ENCODE results near the gene ANK3. TPM values are rescaled to one million over a fixed set of nuclear protein-coding genes. Genes with fewer than 3 reads are reported as not detected.

ANK3 gene
- total RNA-seq, 2 experiments from 2014 or later: 15.0 to 19.1 TPM

DNA sequence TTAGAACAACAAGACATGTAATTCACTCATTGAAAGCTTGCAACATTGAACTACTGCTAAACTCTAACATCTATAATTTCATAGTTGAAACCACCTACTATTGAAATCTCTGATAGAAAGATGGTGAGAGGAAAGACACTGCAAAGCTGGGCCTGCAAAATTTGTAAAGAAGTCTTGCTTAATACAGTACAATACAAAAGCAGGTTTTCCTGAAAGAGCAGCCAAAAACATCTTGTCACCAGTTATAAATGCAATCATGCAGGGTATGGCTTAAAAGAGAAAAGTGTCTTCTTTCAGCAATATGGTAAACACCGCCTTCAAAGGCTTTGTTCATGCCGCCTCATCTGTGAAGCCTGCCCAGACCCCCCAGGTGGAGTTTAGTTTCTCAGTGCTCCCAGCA is 109.2 kb downstream of the ANK3 start:
- H3K4me3 Mint-ChIP-seq: no peak overlapping the region
- H3K27ac Mint-ChIP-seq: no peak overlapping the region
- H3K36me3 Mint-ChIP-seq (ENCODE audit: low read depth): peaks cover 5% of the 10 kb centered on the region
- ChIA-PET POLR2A (no interaction called here), CTCF (no interaction called here)
- H3K4me1 Mint-ChIP-seq: peaks cover 9% of the 10 kb centered on the region
- DNase-seq: no peak
- H3K27me3 Mint-ChIP-seq: no peaks in the 10 kb centered on the region
- no peaks in the 10 kb centered on the region for H3K9me3 Mint-ChIP-seq

DNA sequence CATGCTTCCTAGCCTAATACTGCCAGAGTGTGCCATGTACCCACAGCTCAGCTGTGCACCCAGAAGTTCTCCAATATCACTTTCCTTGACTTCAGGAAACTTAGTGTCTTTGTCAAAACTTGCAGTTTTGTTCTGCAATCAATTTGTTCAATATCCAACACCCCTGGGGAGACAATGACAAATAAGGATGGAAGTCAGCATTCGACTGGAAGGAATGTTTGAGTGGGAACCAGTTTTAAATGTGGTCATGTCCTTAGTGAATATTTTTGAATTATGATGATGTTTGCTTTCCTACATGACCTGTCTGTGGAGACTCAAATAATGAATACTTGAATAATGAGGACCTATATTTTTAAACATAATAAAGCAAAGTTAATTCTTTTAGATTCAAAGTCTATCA is 112.0 kb downstream of the ANK3 start:
- peaks cover 2% of the 10 kb centered on the region for H3K9me3 Mint-ChIP-seq
- POLR2A ChIA-PET: no interaction called here
- CTCF ChIA-PET: no interaction called here
- H3K36me3 Mint-ChIP-seq (ENCODE audit: low read depth): peaks cover 14% of the 10 kb centered on the region
- DNase-seq: no peak
- no peak overlapping the region for H3K27ac Mint-ChIP-seq
- no peak overlapping the region for H3K4me3 Mint-ChIP-seq
- no peaks in the 10 kb centered on the region for H3K27me3 Mint-ChIP-seq
- H3K4me1 Mint-ChIP-seq: peaks cover under 1% of the 10 kb centered on the region

DNA sequence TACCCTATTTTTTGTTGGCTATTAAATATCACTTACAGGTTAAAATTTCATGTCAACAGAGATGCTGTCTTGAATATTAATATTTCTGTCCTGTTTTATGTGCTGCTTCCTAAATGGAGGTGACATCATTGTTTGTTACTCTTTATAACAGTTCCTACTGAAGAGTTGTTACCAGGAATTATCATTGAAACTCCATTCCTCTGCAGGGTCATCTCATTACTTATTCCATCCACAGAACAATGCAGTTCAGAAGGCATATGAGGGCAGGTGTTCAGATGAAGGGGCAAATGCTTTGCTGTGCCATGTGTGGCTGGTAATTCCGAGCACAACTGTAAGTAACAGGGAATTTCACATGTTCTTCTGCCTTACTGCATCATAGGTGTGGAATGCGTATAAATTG is 113.4 kb downstream of the ANK3 start:
- no peak overlapping the region for H3K4me3 Mint-ChIP-seq
- H3K9me3 Mint-ChIP-seq: peaks cover 2% of the 10 kb centered on the region
- CTCF ChIA-PET: no interaction called here

DNA sequence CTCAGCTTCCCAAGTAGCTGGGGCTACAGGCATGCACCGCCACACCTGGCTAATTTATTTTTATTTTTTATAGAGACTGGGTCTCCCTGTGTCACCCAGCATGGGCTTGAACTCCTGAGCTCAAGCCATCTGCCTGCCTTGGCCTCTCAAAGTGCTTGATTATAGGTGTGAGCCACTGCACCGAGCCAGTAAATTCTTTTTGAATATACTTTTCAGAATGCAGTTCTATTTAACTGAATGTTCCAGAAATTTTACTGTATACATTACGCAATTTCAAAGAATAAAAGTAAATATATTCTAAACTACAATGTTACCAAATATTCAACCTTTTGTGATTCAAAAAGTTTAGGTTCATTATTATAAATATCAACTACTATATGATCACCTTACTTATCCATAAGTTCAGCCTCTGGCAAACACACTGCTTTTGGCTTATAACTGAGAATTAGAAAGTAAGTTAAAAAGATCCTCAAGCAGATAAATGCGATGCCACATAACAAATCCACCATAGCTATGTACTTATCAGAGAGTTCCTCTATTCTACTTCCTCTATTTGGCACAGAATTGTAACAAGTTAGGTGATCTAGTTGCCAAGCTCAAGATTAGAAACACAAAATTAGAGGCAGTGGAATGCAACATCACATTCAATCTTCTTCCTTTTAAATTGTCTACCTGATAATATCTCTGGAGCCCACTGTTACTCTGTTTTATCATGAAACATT is 118.2 kb downstream of the ANK3 start:
- peaks cover 9% of the 10 kb centered on the region for H3K36me3 Mint-ChIP-seq (ENCODE audit: low read depth)
- H3K4me3 Mint-ChIP-seq: no peak overlapping the region
- ChIA-PET POLR2A (no interaction called here), CTCF (interaction anchor here (0.7 kb wide), 1 partner anchor 24 kb away, joined by 3 read pairs; no protein-coding TSS in a partner anchor)
- peaks cover 2% of the 10 kb centered on the region for H3K9me3 Mint-ChIP-seq
- H3K27me3 Mint-ChIP-seq: no peaks in the 10 kb centered on the region
- no peaks in the 10 kb centered on the region for H3K4me1 Mint-ChIP-seq
- H3K27ac Mint-ChIP-seq: no peak overlapping the region
- DNase-seq: no peak

More for the DNA sequence above, 113.4 kb downstream of the ANK3 start:
- Mint-ChIP-seq H3K27me3 (no peaks in the 10 kb centered on the region), H3K4me1 (no peaks in the 10 kb centered on the region), H3K27ac (no peak overlapping the region), H3K36me3 (ENCODE audit: low read depth) (peaks cover 14% of the 10 kb centered on the region)
- POLR2A ChIA-PET: no interaction called here
- DNase-seq: no peak

DNA sequence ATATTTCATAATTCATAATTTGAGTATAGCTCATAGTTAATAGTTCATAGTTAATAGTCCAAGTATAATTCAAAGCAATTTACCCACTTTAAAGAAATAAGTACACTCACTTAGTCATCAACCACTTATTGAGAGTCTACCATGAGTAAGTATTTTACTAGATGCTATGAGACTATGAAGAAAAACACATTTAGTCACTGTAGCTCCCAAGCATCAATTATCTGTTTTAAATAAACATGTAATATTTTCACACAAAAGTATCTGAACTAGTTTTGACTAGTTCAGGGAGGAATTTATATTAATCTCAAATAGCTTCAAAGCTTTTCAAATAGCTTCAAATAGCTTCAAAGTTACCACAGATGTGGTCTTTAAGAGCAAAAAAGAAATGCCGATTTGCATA is 119.2 kb downstream of the ANK3 start:
- H3K27ac Mint-ChIP-seq: no peak overlapping the region
- POLR2A ChIA-PET: no interaction called here
- no peaks in the 10 kb centered on the region for H3K4me1 Mint-ChIP-seq

DNA sequence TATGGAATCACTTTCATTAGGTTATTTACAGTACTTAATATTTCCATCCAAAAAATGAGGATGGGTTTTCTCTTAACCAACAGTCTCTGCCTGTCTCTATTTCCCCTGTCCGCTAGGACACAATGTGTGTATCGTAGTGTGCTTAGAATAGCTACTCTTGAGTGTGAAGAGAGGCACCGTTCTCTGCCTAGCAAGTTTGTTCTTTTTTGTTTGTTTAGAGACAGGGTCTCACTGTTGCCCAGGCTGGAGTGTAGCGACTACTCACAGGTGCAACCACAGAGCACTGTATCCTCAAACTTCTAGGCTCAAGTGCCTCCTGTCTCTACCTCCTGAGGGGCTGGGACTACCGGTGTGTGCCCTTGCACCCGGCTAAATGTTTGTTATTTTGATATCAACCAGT is 121.9 kb downstream of the ANK3 start:
- ChIA-PET CTCF (no interaction called here), POLR2A (no interaction called here)
- Mint-ChIP-seq H3K4me3 (no peak overlapping the region), H3K4me1 (no peaks in the 10 kb centered on the region), H3K36me3 (ENCODE audit: low read depth) (peaks cover 5% of the 10 kb centered on the region), H3K27me3 (no peaks in the 10 kb centered on the region), H3K9me3 (no peaks in the 10 kb centered on the region), H3K27ac (no peak overlapping the region)
- no peak for DNase-seq

More for the DNA sequence above, 119.2 kb downstream of the ANK3 start:
- peaks cover 2% of the 10 kb centered on the region for H3K9me3 Mint-ChIP-seq
- no peak for DNase-seq
- no peaks in the 10 kb centered on the region for H3K27me3 Mint-ChIP-seq
- H3K36me3 Mint-ChIP-seq (ENCODE audit: low read depth): peaks cover 9% of the 10 kb centered on the region
- CTCF ChIA-PET: no interaction called here
- H3K4me3 Mint-ChIP-seq: no peak overlapping the region

DNA sequence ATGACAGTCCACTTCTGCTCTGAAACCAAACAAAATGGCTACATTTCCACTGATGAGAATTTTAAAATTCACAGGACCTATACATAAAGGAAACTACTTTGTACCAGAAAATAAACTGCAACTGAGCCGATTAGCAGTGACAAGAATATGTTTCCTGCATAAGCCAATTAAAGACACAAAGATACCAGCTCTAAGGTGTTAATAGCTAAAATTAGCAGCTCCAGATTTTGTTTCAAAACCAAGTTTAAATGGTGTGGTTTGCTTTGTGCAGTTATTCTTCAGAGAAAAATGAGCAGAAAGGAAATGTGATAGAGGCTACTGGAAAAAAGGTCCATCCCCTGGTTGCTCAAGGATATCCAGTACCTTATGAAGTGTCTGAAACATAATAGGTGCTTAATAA is 123.2 kb downstream of the ANK3 start:
- H3K9me3 Mint-ChIP-seq: no peaks in the 10 kb centered on the region
- POLR2A ChIA-PET: no interaction called here
- no peaks in the 10 kb centered on the region for H3K27me3 Mint-ChIP-seq
- H3K4me3 Mint-ChIP-seq: no peak overlapping the region
- H3K27ac Mint-ChIP-seq: no peak overlapping the region
- CTCF ChIA-PET: no interaction called here
- H3K4me1 Mint-ChIP-seq: no peaks in the 10 kb centered on the region
- no peak for DNase-seq
- peaks cover 5% of the 10 kb centered on the region for H3K36me3 Mint-ChIP-seq (ENCODE audit: low read depth)

DNA sequence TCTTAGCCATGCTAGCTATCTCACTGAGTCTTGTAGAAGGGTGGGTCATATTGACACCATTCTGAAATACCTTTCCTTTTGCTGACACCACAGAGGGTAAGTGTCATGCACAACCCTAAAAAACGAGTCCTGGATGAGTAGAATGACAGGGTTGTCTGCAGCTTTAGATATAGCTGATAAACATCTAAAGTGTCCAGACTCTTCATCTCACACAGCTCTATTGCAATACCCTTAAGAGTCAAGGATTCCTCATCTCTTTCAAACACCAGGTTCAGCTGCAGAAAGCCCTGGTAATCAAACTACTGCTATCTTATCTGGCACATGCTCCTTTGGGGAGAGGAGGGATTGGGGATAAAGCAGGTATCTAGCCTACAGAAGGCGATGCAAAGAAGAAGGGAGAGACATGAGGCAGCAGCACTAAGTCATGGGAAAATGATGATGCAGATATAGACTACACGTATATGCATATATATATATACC is 127.0 kb downstream of the ANK3 start:
- Mint-ChIP-seq H3K27me3 (no peaks in the 10 kb centered on the region), H3K9me3 (no peaks in the 10 kb centered on the region), H3K36me3 (ENCODE audit: low read depth) (peaks cover 11% of the 10 kb centered on the region), H3K4me1 (peaks cover 10% of the 10 kb centered on the region), H3K27ac (no peak overlapping the region), H3K4me3 (no peak overlapping the region)
- POLR2A ChIA-PET: no interaction called here
- CTCF ChIA-PET: no interaction called here
- DNase-seq: no peak

DNA sequence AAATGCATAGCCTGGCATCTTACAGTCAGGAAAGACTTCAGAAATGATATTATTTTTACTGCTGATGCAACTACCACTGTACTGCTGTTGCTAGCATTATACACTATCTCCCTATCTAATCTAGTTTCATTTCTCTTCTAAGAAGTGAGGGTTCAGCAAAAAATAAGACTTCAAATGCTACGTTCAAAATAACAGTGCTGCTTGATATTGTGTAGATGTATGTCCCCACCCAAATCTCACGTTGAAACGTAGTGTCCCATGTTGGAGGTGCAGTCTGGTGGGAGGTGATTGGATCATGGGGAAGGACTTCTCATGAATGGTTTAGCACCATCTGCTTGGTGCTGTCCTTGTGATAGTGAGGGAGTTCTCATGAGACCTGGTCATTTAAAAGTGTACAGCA is 129.4 kb downstream of the ANK3 start:
- Mint-ChIP-seq H3K36me3 (ENCODE audit: low read depth) (peaks cover 11% of the 10 kb centered on the region), H3K4me3 (no peak overlapping the region), H3K27ac (no peak overlapping the region), H3K27me3 (no peaks in the 10 kb centered on the region), H3K4me1 (peaks cover 10% of the 10 kb centered on the region), H3K9me3 (no peaks in the 10 kb centered on the region)
- DNase-seq: no peak
- ChIA-PET POLR2A (no interaction called here), CTCF (interaction anchor here (1.2 kb wide), 1 partner anchor 21 kb away, joined by 3 read pairs; no protein-coding TSS in a partner anchor)

DNA sequence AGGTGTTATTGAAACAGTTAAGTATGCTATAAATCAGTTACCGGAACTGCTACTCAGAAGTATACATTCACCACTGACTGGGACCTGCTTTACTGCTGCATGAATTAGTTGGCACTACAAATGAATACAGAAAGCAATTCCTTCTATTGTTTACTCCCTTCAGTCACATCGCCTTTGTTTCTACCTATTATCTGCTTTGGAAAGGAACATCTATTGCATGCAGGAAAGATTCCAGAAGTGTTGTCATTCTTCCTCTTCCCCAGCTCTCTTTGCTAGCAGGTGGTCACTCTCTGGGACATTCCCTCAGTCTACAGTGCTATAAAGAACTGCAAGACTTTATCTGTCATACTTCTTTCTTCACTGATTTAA is 131.3 kb downstream of the ANK3 start:
- Mint-ChIP-seq H3K4me1 (peaks cover 10% of the 10 kb centered on the region), H3K27me3 (no peaks in the 10 kb centered on the region), H3K36me3 (ENCODE audit: low read depth) (peaks cover 8% of the 10 kb centered on the region), H3K27ac (no peak overlapping the region), H3K4me3 (no peak overlapping the region), H3K9me3 (no peaks in the 10 kb centered on the region)
- ChIA-PET POLR2A (no interaction called here), CTCF (no interaction called here)
- DNase-seq: no peak

DNA sequence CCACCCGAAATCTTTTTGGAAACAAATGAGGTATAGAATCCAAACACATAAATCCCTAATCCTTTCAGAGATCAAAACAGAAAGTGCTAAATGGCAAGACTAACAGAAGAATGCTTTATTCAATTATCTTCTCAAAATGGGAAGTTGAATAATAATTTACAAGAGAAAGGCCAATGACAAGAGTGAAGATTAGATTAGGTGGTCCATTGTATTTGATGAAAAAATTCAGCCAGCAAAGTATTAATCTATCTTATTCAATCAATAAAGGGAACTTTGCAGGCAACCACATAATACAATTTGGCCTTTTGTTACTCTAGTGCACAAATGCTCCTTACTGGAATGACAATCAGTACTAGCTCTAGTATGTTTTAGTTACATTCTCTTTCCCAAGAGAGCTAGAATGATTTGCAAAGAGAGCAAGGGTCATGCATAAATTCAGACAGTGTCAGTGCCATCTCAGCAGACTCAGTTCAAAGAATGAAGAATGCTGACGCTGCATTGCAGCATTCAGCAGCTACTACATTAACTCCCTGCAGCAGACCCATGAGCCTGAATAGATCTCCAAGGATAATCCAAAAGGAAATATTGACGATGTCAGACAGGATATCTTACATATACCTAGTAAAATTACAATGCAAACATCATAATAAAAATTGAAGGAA is 131.8 kb downstream of the ANK3 start:
- Mint-ChIP-seq H3K27me3 (no peaks in the 10 kb centered on the region), H3K36me3 (ENCODE audit: low read depth) (peaks cover 6% of the 10 kb centered on the region), H3K27ac (no peak overlapping the region), H3K4me3 (no peak overlapping the region), H3K4me1 (peaks cover 10% of the 10 kb centered on the region), H3K9me3 (no peaks in the 10 kb centered on the region)
- no peak for DNase-seq
- ChIA-PET CTCF (no interaction called here), POLR2A (no interaction called here)

DNA sequence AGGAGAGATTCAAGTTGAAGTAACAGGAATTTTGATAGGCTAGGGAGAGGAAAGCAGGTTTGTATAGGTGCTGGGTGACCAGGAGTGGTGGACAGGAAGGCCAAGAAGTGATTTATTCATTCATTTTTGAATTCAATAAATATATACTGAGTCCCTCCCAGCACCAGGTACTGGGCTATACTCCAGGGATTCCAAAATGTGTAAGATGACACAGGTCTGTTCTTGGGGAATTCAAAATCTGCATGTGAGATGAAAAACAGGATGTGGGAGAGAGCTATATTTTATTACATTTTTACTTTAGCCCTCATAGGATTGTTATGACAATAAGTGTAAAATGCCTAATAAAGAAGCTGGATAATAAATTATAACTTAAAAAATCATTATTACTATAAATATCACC is 134.9 kb downstream of the ANK3 start:
- CTCF ChIA-PET: no interaction called here
- POLR2A ChIA-PET: no interaction called here
- no peaks in the 10 kb centered on the region for H3K9me3 Mint-ChIP-seq
- no peak overlapping the region for H3K27ac Mint-ChIP-seq
- DNase-seq: no peak
- H3K4me1 Mint-ChIP-seq: peaks cover under 1% of the 10 kb centered on the region
- H3K4me3 Mint-ChIP-seq: no peak overlapping the region
- H3K27me3 Mint-ChIP-seq: no peaks in the 10 kb centered on the region
- no peaks in the 10 kb centered on the region for H3K36me3 Mint-ChIP-seq (ENCODE audit: low read depth)

DNA sequence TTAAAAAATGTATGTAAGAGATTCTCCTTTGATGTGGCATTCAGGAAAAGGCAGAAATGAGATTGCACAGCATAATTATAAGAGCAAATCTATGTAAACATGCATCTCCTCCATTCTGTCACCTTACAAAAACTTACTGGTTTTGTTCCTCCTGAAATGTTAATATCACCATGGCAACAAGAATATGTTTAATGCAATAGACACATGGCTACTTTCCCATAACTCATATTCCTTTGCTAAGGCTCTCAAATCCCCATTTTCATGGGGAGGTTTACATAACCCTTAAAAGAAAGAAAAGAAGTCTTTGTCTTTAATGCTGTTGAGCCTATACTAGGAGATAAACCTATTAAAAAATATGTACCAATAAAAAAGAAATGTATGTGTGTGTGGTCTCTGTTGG is 136.2 kb downstream of the ANK3 start:
- POLR2A ChIA-PET: no interaction called here
- H3K9me3 Mint-ChIP-seq: no peaks in the 10 kb centered on the region
- no peaks in the 10 kb centered on the region for H3K36me3 Mint-ChIP-seq (ENCODE audit: low read depth)
- H3K27ac Mint-ChIP-seq: no peak overlapping the region
- H3K4me1 Mint-ChIP-seq: no peaks in the 10 kb centered on the region
- CTCF ChIA-PET: no interaction called here
- no peaks in the 10 kb centered on the region for H3K27me3 Mint-ChIP-seq
- H3K4me3 Mint-ChIP-seq: no peak overlapping the region
- no peak for DNase-seq

DNA sequence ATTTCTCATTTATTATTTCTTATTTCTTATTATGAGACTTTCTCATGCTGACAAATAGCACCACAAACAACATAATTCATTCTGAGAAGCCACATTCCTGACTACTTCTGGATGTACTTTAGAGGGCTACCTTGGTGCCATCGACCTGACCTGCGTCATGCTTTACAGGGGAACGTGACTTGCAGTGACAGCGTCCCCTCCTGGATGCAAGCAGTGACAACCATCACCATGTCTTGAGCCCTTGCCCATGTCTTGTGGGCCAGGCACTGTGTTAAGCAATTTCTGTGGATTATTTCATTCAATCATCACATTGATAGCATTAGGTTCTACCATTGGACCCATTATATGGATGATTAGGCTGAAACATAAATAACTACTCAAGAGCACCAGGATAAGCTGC is 137.0 kb downstream of the ANK3 start:
- Mint-ChIP-seq H3K27me3 (no peaks in the 10 kb centered on the region), H3K4me1 (no peaks in the 10 kb centered on the region), H3K9me3 (no peaks in the 10 kb centered on the region), H3K27ac (no peak overlapping the region), H3K36me3 (ENCODE audit: low read depth) (no peaks in the 10 kb centered on the region), H3K4me3 (no peak overlapping the region)
- DNase-seq: no peak
- CTCF ChIA-PET: no interaction called here
- POLR2A ChIA-PET: no interaction called here

Data from activated CD4-positive, alpha-beta memory T cell treated with anti-CD3 and anti-CD28 coated beads, Interleukin-2, amount 10 ng/mL, durations not matched to agents 7 days and 5 days (primary cell).